K562 (cell line): ENCODE data around the gene MASP1. TPM values are rescaled to one million over a fixed set of nuclear protein-coding genes. Genes with fewer than 3 reads are reported as not detected.

ENCODE experiments used
- ATAC-seq: fragments of 200-7000 bp; cut with Tn5 transposase; 3 replicates; pipeline ENCODE4 v1.9.1; 2020; ENCODE audit warnings: moderate library complexity
- BruUV-seq: library from RNA; stranded (reverse); fragments of 400-500 nt; replicated peaks from 2 replicates; lab custom pipeline; 2021; lab: Mats Ljungman, UMichigan
- CTCF ChIA-PET: fragments of 300-600 bp; formaldehyde crosslinking; extraction: SDS; loops from one replicate; lab custom pipeline; 2021; ENCODE audit warnings: low intra/inter-chr PET ratio; lab: Yijun Ruan, JAX
- POLR2A ChIA-PET: fragments of 300-600, 350-650 bp; sonication (Branson Sonifier 250); formaldehyde crosslinking; extraction: SDS; loops from one replicate; lab custom pipeline; 2021; ENCODE audit warnings: antibody characterized with exemption, inconsistent platforms; lab: Yijun Ruan, JAX
- DNase-seq, 4 experiments: peaks; one replicate each; pipeline versions ENCODE4 v3.0.0 to v3.0.0-alpha.2; 2011 to 2018; ENCODE audit warnings: low spot score in 3 of 4, mixed read lengths in 3 of 4; ENCODE audit errors: extremely low read depth in 1 of 4
- FAIRE-seq: peaks from 2 replicates; lab custom pipeline; 2011; peaks lifted over from hg19 to GRCh38; lab: Jason Lieb, UNC
- H2AFZ ChIP-seq: 2 replicates; pipeline ENCODE4 v1.6.0; 2011; ENCODE audit warnings: low read depth, low read length, control low read depth, inconsistent platforms
- H3K27ac ChIP-seq: fragments of 200-600 bp; 3 replicates; pipeline ENCODE4 v1.8.0; 2011; ENCODE audit warnings: low read depth, mild to moderate bottlenecking, control low read depth, inconsistent platforms, low read length, moderate library complexity, mixed read lengths; ENCODE audit errors: extremely low read depth
- H3K27me3 ChIP-seq, 2 experiments: fragments of 300-600 bp in 1 of 2; 2 replicates in 1 of 2; 3 replicates in 1 of 2; pipeline versions ENCODE4 v1.6.0 to v1.8.0; 2011; ENCODE audit warnings: inconsistent platforms in 2 of 2, low read length in 2 of 2, mild to moderate bottlenecking in 1 of 2, mixed read lengths in 1 of 2, moderate library complexity in 1 of 2; ENCODE audit not compliant: control insufficient read depth in 2 of 2, insufficient read depth in 2 of 2
- H3K36me3 ChIP-seq: fragments of 300-600 bp; 3 replicates; pipeline ENCODE4 v1.8.0; 2011; ENCODE audit warnings: mild to moderate bottlenecking, low read length, inconsistent platforms; ENCODE audit not compliant: control insufficient read depth, insufficient read depth
- H3K4me1 ChIP-seq, 2 experiments: fragments of 200-600 bp in 1 of 2; replicated peaks in 1 of 2; 2 replicates in 1 of 2; 3 replicates in 1 of 2; pipeline versions ENCODE4 v1.5.1 to v1.8.0; 2011; ENCODE audit warnings: inconsistent platforms in 2 of 2, low read length in 2 of 2, mild to moderate bottlenecking in 1 of 2, mixed read lengths in 1 of 2, moderate library complexity in 1 of 2; ENCODE audit not compliant: control insufficient read depth in 2 of 2, insufficient read depth in 2 of 2
- H3K4me2 ChIP-seq: 2 replicates; pipeline ENCODE4 v1.6.1; 2011; ENCODE audit warnings: low read length, control low read depth, inconsistent platforms, mixed read lengths; ENCODE audit not compliant: insufficient read depth
- H3K4me3 ChIP-seq: fragments of 200-600 bp; sonication (generic), shearing (Covaris generic); 2 replicates; pipeline ENCODE4 v1.5.1; 2016; ENCODE audit warnings: control low read depth, inconsistent platforms
- H3K79me2 ChIP-seq: fragments of 200-600 bp; 3 replicates; pipeline ENCODE4 v1.8.0; 2011; ENCODE audit warnings: low read length, inconsistent platforms; ENCODE audit not compliant: control insufficient read depth, insufficient read depth
- H3K9ac ChIP-seq, 2 experiments: 2 replicates each; pipeline versions ENCODE4 v1.6.0 to v1.6.1; 2011; ENCODE audit warnings: low read depth in 2 of 2, low read length in 2 of 2, control low read depth in 1 of 2, inconsistent platforms in 1 of 2, mild to moderate bottlenecking in 1 of 2, mixed read lengths in 1 of 2; ENCODE audit not compliant: insufficient read depth in 1 of 2
- H3K9me1 ChIP-seq: one replicate; pipeline ENCODE4 v1.6.0; 2011; ENCODE audit warnings: inconsistent platforms, mild to moderate bottlenecking, low read length, moderate library complexity; ENCODE audit not compliant: control insufficient read depth, insufficient read depth
- H3K9me3 ChIP-seq: replicated peaks from 2 replicates; pipeline ENCODE4 v1.5.1; 2011; ENCODE audit warnings: low read depth, low read length, inconsistent platforms; ENCODE audit not compliant: control insufficient read depth, insufficient read depth
- H4K20me1 ChIP-seq: replicated peaks from 2 replicates; pipeline ENCODE4 v1.6.1; 2011; ENCODE audit warnings: low read length, inconsistent platforms, mixed read lengths; ENCODE audit not compliant: control insufficient read depth, insufficient read depth
- L3MBTL2 ChIP-seq: fragments of 450-650 bp; IDR thresholded peaks from 2 replicates; pipeline ENCODE4 v1.6.1; 2016; ENCODE audit warnings: mild to moderate bottlenecking, moderate library complexity
- PREB ChIP-seq: sonication (generic); formaldehyde crosslinking; IDR thresholded peaks from 2 replicates; pipeline ENCODE4 v1.8.1; 2023; ENCODE audit warnings: mild to moderate bottlenecking, missing genetic modification reagents
- ZBTB33 ChIP-seq: sonication (generic); formaldehyde crosslinking; IDR thresholded peaks from 2 replicates; pipeline ENCODE4 v1.8.1; 2023; ENCODE audit warnings: mild to moderate bottlenecking, missing genetic modification reagents
- ZC3H11A ChIP-seq: IDR thresholded peaks from 2 replicates; pipeline ENCODE4 v1.6.1; 2012; ENCODE audit warnings: low read depth, low read length, improper control_type of control experiment
- ZNF121 ChIP-seq: sonication (generic); formaldehyde crosslinking; conservative IDR thresholded peaks from 2 replicates; pipeline ENCODE4 v1.8.0; 2022; ENCODE audit warnings: missing genetic modification reagents
- ZNF23 ChIP-seq: fragments of 250-450 bp; sonication (Bioruptor Pico); IDR thresholded peaks from 2 replicates; pipeline ENCODE4 v1.4.0; 2020; ENCODE audit warnings: mild to moderate bottlenecking
- WGBS: fragments of 100-300 bp; shearing (Covaris generic); methylation state at CpG from one replicate; pipeline ENCODE4 v1.1.6; 2016; ENCODE audit warnings: low coverage, mixed read lengths; ENCODE audit not compliant: insufficient coverage; ENCODE audit errors: missing lambda C conversion rate; 5-methylcytosine and 5-hydroxymethylcytosine counted together
- in situ Hi-C: fragments of 300-500 bp; cut with MboI; formaldehyde crosslinking; loops from 4 replicates; pipeline ENCODE4 v1.15.0; 2018; ENCODE audit warnings: inconsistent platforms, mixed read lengths
- intact Hi-C: fragments of 100-400 bp; cut with micrococcal nuclease; formaldehyde crosslinking; loops from 2 replicates; pipeline ENCODE4 v1.14.2; 2022
- polyA plus RNA-seq, 8 experiments: library from polyadenylated mRNA; depleted of rRNA in 4 of 8; stranded (reverse) in 5 of 8; unstranded in 3 of 8; fragments of >200 nt; fragmentation: Nextera tagmentation in 2 of 8; fragmentation: Illumina TruSeq in 1 of 8; extraction: Ambion mirVana in 2 of 8; extraction: Trizol in 1 of 8; gene quantifications; 2 replicates each; pipeline versions ENCODE4 v1.2.1 to v1.2.3, GENCODE V29; 2011 to 2014; ENCODE audit warnings: inconsistent platforms in 1 of 8, missing spikeins in 1 of 8
- total RNA-seq, 7 experiments: library from RNA; depleted of rRNA in 6 of 7; stranded (reverse); fragments of >200 nt in 6 of 7; fragmentation: Illumina TruSeq in 2 of 7; extraction: Trizol in 2 of 7; gene quantifications; 2 replicates each; pipeline versions ENCODE4 v1.2.1 to v1.2.3, GENCODE V29; 2011 to 2021; ENCODE audit warnings: low replicate concordance in 1 of 7

MASP1 gene
- total and polyA plus RNA-seq, 9 of the 15 experiments (the other 6 are each of a cell fraction or from before 2014, with no cell fraction given) = 0.03 to 0.24 (median 0.20) TPM; not detected in 3

- H3K36me3 ChIP-seq = no peaks in the 10 kb centered on the region
- no peak overlapping the region for H3K4me3 ChIP-seq
- H3K4me2 ChIP-seq = no peak overlapping the region
- no peaks in the 10 kb centered on the region for H3K79me2 ChIP-seq
- in situ Hi-C loops = no loop called here
- CTCF ChIA-PET = no interaction called here
- no peak overlapping the region for H3K9ac ChIP-seq
- H3K27ac ChIP-seq = no peak overlapping the region
- POLR2A ChIA-PET = interaction anchor here (1.2 kb wide), 1 partner anchor 16 kb away, joined by 3 read pairs; no protein-coding TSS in a partner anchor
- no peak for DNase-seq
- H2AFZ ChIP-seq = peak overlapping the region; percentile 10; the same call in 1 of the 2 replicates
- H3K27me3 ChIP-seq = peaks cover 5 to 11% of the 10 kb centered on the region in 2 experiments; a peak in 3 of 5 replicates
- no peaks in the 10 kb centered on the region for H3K9me3 ChIP-seq
- H4K20me1 ChIP-seq = no peaks in the 10 kb centered on the region
- no peaks in the 10 kb centered on the region; a peak in 3 of 5 replicates for H3K4me1 ChIP-seq
- ATAC-seq = peak; percentile 18; the same call in 1 of the 3 replicates
- no peaks in the 10 kb centered on the region for H3K9me1 ChIP-seq
- FAIRE-seq = no peak
- no TSS peak for BruUV-seq
- intact Hi-C loops = no loop called here
- WGBS = 20% methylated on average over 14 of the region's 14 CpGs
- TF ChIP-seq L3MBTL2 (0 out of 2 replicates have a peak, but pooled peaks have one; percentile 23), ZC3H11A (no peak), PREB (CRISPR knock-in tag) (no peak), ZNF121 (no peak), ZNF23 (CRISPR knock-in tag) (no peak), ZBTB33 (no peak)
Measured at GRCh38 chr3:187288855-187289605, 2.5 kb downstream of the MASP1 start.
